GM21528 (cell line): ENCODE results near the gene BMP7.

ENCODE experiments used
- ATAC-seq: cut with Tn5 transposase; IDR thresholded peaks from one replicate; pipeline ENCODE4 v1.9.1; 2021; ENCODE audit warnings: mild to moderate bottlenecking, moderate library complexity; ENCODE audit not compliant: unreplicated experiment, low FRiP score

The BMP7 gene

GRCh38 chr20:57236813-57237584 is 29.4 kb downstream of the BMP7 start:
- ATAC-seq: no peak

GRCh38 chr20:57234556-57235251 is 31.7 kb downstream of the BMP7 start:
- ATAC-seq: no peak

- ATAC-seq: no peak
These were observed 34.5 kb downstream of the BMP7 start for GRCh38 chr20:57231951-57232428.

GRCh38 chr20:57231161-57231560 is 35.3 kb downstream of the BMP7 start:
- ATAC-seq: no peak

GRCh38 chr20:57230247-57230646 is 36.2 kb downstream of the BMP7 start:
- ATAC-seq: no peak

GRCh38 chr20:57229490-57229889 is 37.0 kb downstream of the BMP7 start:
- ATAC-seq: no peak

- ATAC-seq: no peak
These were observed 40.6 kb downstream of the BMP7 start for GRCh38 chr20:57225830-57226229.

GRCh38 chr20:57225197-57225733 is 41.2 kb downstream of the BMP7 start:
- ATAC-seq: no peak

- ATAC-seq: no peak
These were observed 41.8 kb downstream of the BMP7 start for GRCh38 chr20:57224641-57225138.

- no peak for ATAC-seq
These were observed 42.6 kb downstream of the BMP7 start for GRCh38 chr20:57223648-57224489.

GRCh38 chr20:57222631-57222950 is 43.9 kb downstream of the BMP7 start:
- no peak for ATAC-seq

- no peak for ATAC-seq
These were observed 44.4 kb downstream of the BMP7 start for GRCh38 chr20:57221916-57222630.

GRCh38 chr20:57220337-57221145 is 45.9 kb downstream of the BMP7 start:
- ATAC-seq: no peak

GRCh38 chr20:57219071-57219677 is 47.3 kb downstream of the BMP7 start:
- ATAC-seq: no peak

GRCh38 chr20:57218489-57218888 is 48.0 kb downstream of the BMP7 start:
- no peak for ATAC-seq

- no peak for ATAC-seq
These were observed 48.6 kb downstream of the BMP7 start for GRCh38 chr20:57217802-57218201.

- ATAC-seq: no peak
These were observed 49.8 kb downstream of the BMP7 start for GRCh38 chr20:57216669-57217068.

- ATAC-seq: no peak
These were observed 50.5 kb downstream of the BMP7 start for GRCh38 chr20:57215826-57216471.
